Gastrocnemius medialis (tissue), 4 donors: ENCODE measurements around the gene CPEB3. TPM values are rescaled to one million over a fixed set of nuclear protein-coding genes. Genes with fewer than 3 reads are reported as not detected.
A peak's percentile ranks its signal among the peaks of the same experiment; 100 is the strongest.

Source experiments
- ATAC-seq, 2 donors: fragments of 150-250 bp; one replicate each; pipeline ENCODE4 v1.9.1; 2016
- DNase-seq, 2 donors: peaks; one replicate each; pipeline ENCODE4 v3.0.0-alpha.2; 2019
- H3K27ac ChIP-seq, 4 donors: fragments of 200-600 bp; sonication (generic); 1 replicate in 1 of 4; 2 replicates in 3 of 4; pipeline ENCODE4 v1.5.1; 2016 to 2018; ENCODE audit warnings: mild to moderate bottlenecking in 2 of 4, moderate library complexity in 1 of 4
- H3K27me3 ChIP-seq, 3 donors: fragments of 200-600 bp; sonication (generic) in 2 of 3; 1 replicate in 1 of 3; 2 replicates in 2 of 3; pipeline versions ENCODE4 v1.5.1 to v1.6.0; 2016 to 2019; ENCODE audit warnings: mild to moderate bottlenecking in 1 of 3, moderate library complexity in 1 of 3
- H3K36me3 ChIP-seq, 2 donors: fragments of 200-600 bp; sonication (generic) in 1 of 2; one replicate each; pipeline ENCODE4 v1.5.1; 2017 to 2018
- H3K4me1 ChIP-seq, 2 donors: fragments of 200-600 bp; sonication (generic) in 1 of 2; one replicate each; pipeline ENCODE4 v1.5.1; 2016 to 2017; ENCODE audit warnings: mild to moderate bottlenecking in 2 of 2
- H3K4me3 ChIP-seq, 4 donors: fragments of 200-600 bp; sonication (generic) in 3 of 4; 1 replicate in 1 of 4; 2 replicates in 3 of 4; pipeline ENCODE4 v1.5.1; 2016 to 2019; ENCODE audit warnings: mild to moderate bottlenecking in 2 of 4
- H3K9me3 ChIP-seq, 3 donors: fragments of 200-600 bp; sonication (generic) in 2 of 3; 1 replicate in 1 of 3; 2 replicates in 2 of 3; pipeline ENCODE4 v1.5.1; 2016 to 2019
- CTCF ChIP-seq, 5 experiments: fragments of 450-650 bp in 3 of 5; fragments of 200-600 bp in 2 of 5; sonication (generic) in 2 of 5; IDR thresholded peaks in 4 of 5; conservative IDR thresholded peaks in 1 of 5; 1 replicate in 4 of 5; 2 replicates in 1 of 5; pipeline ENCODE4 v1.5.1; 2016 to 2019; ENCODE audit warnings: antibody characterized with exemption in 5 of 5, mild to moderate bottlenecking in 3 of 5, moderate library complexity in 3 of 5
- POLR2A ChIP-seq, 2 donors: fragments of 450-650 bp; IDR thresholded peaks; one replicate each; pipeline ENCODE4 v1.6.1; 2017; ENCODE audit warnings: antibody characterized with exemption in 2 of 2, mild to moderate bottlenecking in 2 of 2, moderate library complexity in 2 of 2
- in situ Hi-C, 4 donors: fragments of 200-750 bp; cut with MboI; loops; one replicate each; pipeline versions ENCODE4 v1.15.0 to v1.8.0; 2017; ENCODE audit warnings: low sequenced_read_pairs in 4 of 4
- intact Hi-C: fragments of 100-400 bp; cut with DNase I; formaldehyde crosslinking; loops from one replicate; pipeline ENCODE4 v1.15.1; 2023; ENCODE audit warnings: low total_unique reads
- total RNA-seq, 4 donors: library from RNA; depleted of rRNA; stranded (reverse); fragments of >200 nt; gene quantifications; one replicate each; pipeline versions ENCODE4 v1.1.0 to v1.2.3, GENCODE V29; 2016

CPEB3 gene
- total RNA-seq, 4 donors from 2014 or later: 14.5 to 22.5 (median 18.0) TPM

- H3K9me3 ChIP-seq: no peaks in the 10 kb centered on the region
- no peak overlapping the region for H3K27ac ChIP-seq
- H3K4me1 ChIP-seq: peaks cover 8 to 10% of the 10 kb centered on the region in 2 donors
- in situ Hi-C loops: loop anchor here in 3 of 4 donors (10.0 to 25.0 kb wide), 3 partner anchors 140 to 200 kb away; partner anchors contain the start of genes CPEB3 (in 2 of the 3) and MARCHF5 (in 2 of the 3)
- no peak for TF ChIP-seq CTCF (IDR thresholded peaks at IDR 0.05 in 4 of 5, conservative IDR thresholded peaks at IDR 0.05 in 1 of 5)
- TF ChIP-seq POLR2A (IDR thresholded peaks at IDR 0.05): no peak
- H3K4me3 ChIP-seq: no peak overlapping the region
- DNase-seq (no peak), ATAC-seq (no peak)
- intact Hi-C loops: no loop called here
- no peaks in the 10 kb centered on the region for H3K36me3 ChIP-seq
- no peaks in the 10 kb centered on the region for H3K27me3 ChIP-seq
These were observed 195.9 kb downstream of the CPEB3 start for GRCh38 chr10:92094960-92095359.

GRCh38 chr10:92091965-92092364 lies 198.9 kb downstream of the CPEB3 start:
- no peak for TF ChIP-seq POLR2A (IDR thresholded peaks at IDR 0.05)
- no peak for TF ChIP-seq CTCF (IDR thresholded peaks at IDR 0.05 in 4 of 5, conservative IDR thresholded peaks at IDR 0.05 in 1 of 5)
- peak overlapping the region in 1 of 4 donors; percentile 35 for H3K27ac ChIP-seq
- intact Hi-C loops: no loop called here
- H3K9me3 ChIP-seq: no peaks in the 10 kb centered on the region
- no peaks in the 10 kb centered on the region for H3K27me3 ChIP-seq
- in situ Hi-C loops: loop anchor here in 3 of 4 donors (10.0 to 25.0 kb wide), 3 partner anchors 143 to 203 kb away; partner anchors contain the start of genes CPEB3 (in 2 of the 3) and MARCHF5 (in 2 of the 3)
- no peak overlapping the region for H3K4me3 ChIP-seq
- peaks cover 13 to 15% of the 10 kb centered on the region in 2 donors for H3K4me1 ChIP-seq
- no peak for DNase-seq
- H3K36me3 ChIP-seq: no peaks in the 10 kb centered on the region
- no peak for ATAC-seq

- Histone ChIP-seq H3K4me1 (peaks cover 24 to 27% of the 10 kb centered on the region in 2 donors), H3K27ac (peak overlapping the region; percentile 23 to 58 (median 38)), H3K27me3 (no peaks in the 10 kb centered on the region), H3K4me3 (no peak overlapping the region), H3K9me3 (no peaks in the 10 kb centered on the region), H3K36me3 (no peaks in the 10 kb centered on the region)
- in situ Hi-C loops (loop anchor here (5.0 to 25.0 kb wide), 6 partner anchors 199 to 349 kb away; partner anchors contain the start of genes CPEB3 (in 2 of the 4) and MARCHF5 (in 2 of the 4)), intact Hi-C loops (loop anchor here (1.0 to 10.0 kb wide), 4 partner anchors 151 to 487 kb away; partner anchors contain the start of gene IDE)
- TF ChIP-seq POLR2A (IDR thresholded peaks at IDR 0.05) (no peak), CTCF (IDR thresholded peaks at IDR 0.05 in 4 of 5, conservative IDR thresholded peaks at IDR 0.05 in 1 of 5) (peak; percentile 77 to 95 (median 81))
- ATAC-seq: peak; percentile 95 to 98
- DNase-seq: peak; percentile 52 to 75
These were observed 203.0 kb downstream of the CPEB3 start for GRCh38 chr10:92087750-92088395.

- H3K27me3 ChIP-seq: no peaks in the 10 kb centered on the region
- peak overlapping the region in 1 of 4 donors; percentile 29 for H3K27ac ChIP-seq
- in situ Hi-C loops (loop anchor here in 3 of 4 donors (10.0 to 25.0 kb wide), 4 partner anchors 205 to 352 kb away; partner anchors contain the start of genes CPEB3 (in 2 of the 3) and MARCHF5 (in 2 of the 3)), intact Hi-C loops (loop anchor here (10.0 kb wide), 1 partner anchor 492 kb away; the partner anchor contains the start of gene IDE)
- no peak for DNase-seq
- TF ChIP-seq CTCF (IDR thresholded peaks at IDR 0.05 in 4 of 5, conservative IDR thresholded peaks at IDR 0.05 in 1 of 5): no peak
- no peaks in the 10 kb centered on the region for H3K9me3 ChIP-seq
- H3K4me3 ChIP-seq: no peak overlapping the region
- peaks cover 19 to 27% of the 10 kb centered on the region in 2 donors for H3K4me1 ChIP-seq
- ATAC-seq: peak in 1 of 2 donors; percentile 34
- H3K36me3 ChIP-seq: peaks cover 0 to 11% of the 10 kb centered on the region in 2 donors
These were observed 208.1 kb downstream of the CPEB3 start for GRCh38 chr10:92082583-92083280.
